ENCODE data around the gene ATP6AP1.

The ATP6AP1 gene

GRCh38 chrX:154437971-154438893, 9.8 kb downstream of the ATP6AP1 start (continued):
- TF ChIP-seq ELK4 (IDR thresholded peaks at IDR 0.05; ENCODE audit: borderline replicate concordance, low read depth, low read length) = no peak
- no peak for TF ChIP-seq ZNF513 (tag by site-specific recombination; IDR thresholded peaks at IDR 0.05)
- peak; percentile 43; the same call in 1 of the 2 replicates for TF ChIP-seq REST (tag by site-specific recombination; IDR thresholded peaks at IDR 0.05)
- no peak for TF ChIP-seq ZNF155 (tag by site-specific recombination; IDR thresholded peaks at IDR 0.05)
- TF ChIP-seq ZSCAN4 (tag by site-specific recombination; IDR thresholded peaks at IDR 0.05) = no peak
- no peak for TF ChIP-seq ZNF843 (tag by site-specific recombination; IDR thresholded peaks at IDR 0.05)
- TF ChIP-seq ZNF488 (tag by site-specific recombination; IDR thresholded peaks at IDR 0.05) = no peak
- no peak for TF ChIP-seq ZNF433 (tag by site-specific recombination; IDR thresholded peaks at IDR 0.05; ENCODE audit: low read depth)
- TF ChIP-seq PRDM10 (tag by site-specific recombination; IDR thresholded peaks at IDR 0.05) = peak; percentile 77
- TF ChIP-seq ZSCAN16 (tag by site-specific recombination; IDR thresholded peaks at IDR 0.05) = no peak

- no peaks in the 10 kb centered on the region for H3K9me3 ChIP-seq (ENCODE audit: control insufficient read depth, insufficient read depth, low read depth, low read length)
- H3K4me3 ChIP-seq (ENCODE audit: low read depth, low read length) = no peak overlapping the region
- TF ChIP-seq AEBP2 (tag by site-specific recombination; IDR thresholded peaks at IDR 0.05; ENCODE audit: borderline replicate concordance) = no peak
- no peak for TF ChIP-seq ZNF169 (tag by site-specific recombination; IDR thresholded peaks at IDR 0.05)
- TF ChIP-seq ZNF549 (tag by site-specific recombination; IDR thresholded peaks at IDR 0.05) = no peak
- TF ChIP-seq IKZF3 (tag by site-specific recombination; IDR thresholded peaks at IDR 0.05) = no peak
- no peak for TF ChIP-seq ZNF26 (tag by site-specific recombination; IDR thresholded peaks at IDR 0.05)
- TF ChIP-seq ZNF555 (tag by site-specific recombination; conservative IDR thresholded peaks at IDR 0.05) = no peak
- no peak for TF ChIP-seq ZNF2 (tag by site-specific recombination; IDR thresholded peaks at IDR 0.05)
- TF ChIP-seq KLF9 (tag by site-specific recombination; IDR thresholded peaks at IDR 0.05; ENCODE audit: low read depth) = no peak
- no peak for TF ChIP-seq ZNF121 (tag by site-specific recombination; IDR thresholded peaks at IDR 0.05)
- TF ChIP-seq ZSCAN16 (tag by site-specific recombination; IDR thresholded peaks at IDR 0.05) = no peak
- ChIA-PET CTCF (no interaction called here), POLR2A (no interaction called here)
- peaks cover 7 to 65% of the 10 kb centered on the region in 2 experiments; a peak in 2 of 3 replicates for H3K36me3 ChIP-seq (ENCODE audit: control insufficient read depth in 2 of 2, insufficient read depth in 1 of 2, low read length in 2 of 2)
- H3K4me1 ChIP-seq (ENCODE audit: control insufficient read depth, insufficient read depth, low read length) = no peaks in the 10 kb centered on the region
- H3K27ac ChIP-seq (ENCODE audit: extremely low read depth, low read depth, low read length) = no peak overlapping the region
Measured at GRCh38 chrX:154439841-154440240, 11.4 kb downstream of the ATP6AP1 start.
